Mesenchymal stem cell (in vitro differentiated cells and primary cell): ENCODE measurements around the gene COLQ. TPM values are rescaled to one million over a fixed set of nuclear protein-coding genes. Genes with fewer than 3 reads are reported as not detected.

Source experiments
- DNase-seq: peaks from one replicate; pipeline ENCODE4 v3.0.0-alpha.2; 2013
- H2AFZ ChIP-seq: one replicate; pipeline ENCODE4 v1.6.1; 2013; ENCODE audit warnings: low read depth, mild to moderate bottlenecking, control low read depth, inconsistent platforms, low read length, moderate library complexity
- H2AK5ac ChIP-seq: 2 replicates; pipeline ENCODE4 v1.6.1; 2013; ENCODE audit warnings: low read length, moderate library complexity, mild to moderate bottlenecking, inconsistent platforms; ENCODE audit not compliant: severe bottlenecking
- H2BK120ac ChIP-seq: one replicate; pipeline ENCODE4 v1.6.1; 2013; ENCODE audit warnings: low read depth, mild to moderate bottlenecking, inconsistent platforms, low read length, moderate library complexity
- H2BK12ac ChIP-seq, 2 experiments: one replicate each; pipeline ENCODE4 v1.6.1; 2013; ENCODE audit warnings: inconsistent platforms in 2 of 2, low read length in 2 of 2, mild to moderate bottlenecking in 2 of 2, moderate library complexity in 2 of 2, control low read depth in 1 of 2
- H2BK15ac ChIP-seq: one replicate; pipeline ENCODE4 v1.6.1; 2013; ENCODE audit warnings: mild to moderate bottlenecking, low read depth, inconsistent platforms; ENCODE audit not compliant: poor library complexity, severe bottlenecking
- H2BK5ac ChIP-seq: 2 replicates; pipeline ENCODE4 v1.6.1; 2013; ENCODE audit warnings: low read depth, mild to moderate bottlenecking, low read length, control low read depth, inconsistent platforms; ENCODE audit not compliant: poor library complexity, severe bottlenecking
- H3K14ac ChIP-seq, 2 experiments: one replicate each; pipeline ENCODE4 v1.6.1; 2013; ENCODE audit warnings: inconsistent platforms in 2 of 2, low read length in 2 of 2, control low read depth in 1 of 2, mild to moderate bottlenecking in 1 of 2, moderate library complexity in 1 of 2
- H3K18ac ChIP-seq, 2 experiments: one replicate each; pipeline ENCODE4 v1.6.1; 2013; ENCODE audit warnings: inconsistent platforms in 2 of 2, low read length in 2 of 2, control low read depth in 1 of 2, low read depth in 1 of 2, mild to moderate bottlenecking in 1 of 2
- H3K23ac ChIP-seq, 2 experiments: one replicate each; pipeline ENCODE4 v1.6.1; 2013; ENCODE audit warnings: inconsistent platforms in 2 of 2, low read length in 2 of 2, mild to moderate bottlenecking in 2 of 2, moderate library complexity in 2 of 2, control low read depth in 1 of 2
- H3K27ac ChIP-seq: 2 replicates; pipeline ENCODE4 v1.5.1; 2013; ENCODE audit warnings: mild to moderate bottlenecking, moderate library complexity, low read length, control low read depth, inconsistent platforms; ENCODE audit not compliant: poor library complexity, severe bottlenecking
- H3K27me3 ChIP-seq, 2 experiments: 2 replicates each; pipeline versions ENCODE4 v1.6.1 to v1.7.0; 2013; ENCODE audit warnings: low read length in 2 of 2, mild to moderate bottlenecking in 2 of 2, moderate library complexity in 2 of 2, control low read depth in 1 of 2, inconsistent platforms in 1 of 2; ENCODE audit not compliant: control insufficient read depth in 1 of 2, insufficient read depth in 1 of 2
- H3K36me3 ChIP-seq, 2 experiments: 2 replicates each; pipeline versions ENCODE4 v1.6.1 to v1.7.0; 2013; ENCODE audit warnings: low read length in 2 of 2, control low read depth in 1 of 2, inconsistent platforms in 1 of 2, low read depth in 1 of 2, mild to moderate bottlenecking in 1 of 2; ENCODE audit not compliant: insufficient read depth in 2 of 2, control insufficient read depth in 1 of 2
- H3K4ac ChIP-seq, 2 experiments: one replicate each; pipeline ENCODE4 v1.6.1; 2013; ENCODE audit warnings: inconsistent platforms in 2 of 2, low read length in 2 of 2, mild to moderate bottlenecking in 2 of 2, moderate library complexity in 2 of 2, control low read depth in 1 of 2, low read depth in 1 of 2
- H3K4me1 ChIP-seq: 2 replicates; pipeline ENCODE4 v1.6.1; 2013; ENCODE audit warnings: low read depth, low read length, control low read depth; ENCODE audit not compliant: control insufficient read depth, insufficient read depth
- H3K4me2 ChIP-seq: 2 replicates; pipeline ENCODE4 v1.6.1; 2013; ENCODE audit warnings: low read length, mild to moderate bottlenecking, inconsistent platforms; ENCODE audit not compliant: poor library complexity, severe bottlenecking
- H3K4me3 ChIP-seq, 2 experiments: 2 replicates each; pipeline versions ENCODE4 v1.5.1 to v1.7.0; 2013; ENCODE audit warnings: low read length in 2 of 2, mild to moderate bottlenecking in 2 of 2, control low read depth in 1 of 2, low read depth in 1 of 2; ENCODE audit not compliant: insufficient read depth in 1 of 2
- H3K79me1 ChIP-seq: replicated peaks from 2 replicates; pipeline ENCODE4 v1.6.1; 2013; ENCODE audit warnings: mild to moderate bottlenecking, control low read depth, low read length, inconsistent platforms; ENCODE audit not compliant: poor library complexity, severe bottlenecking
- H3K9ac ChIP-seq: 2 replicates; pipeline ENCODE4 v1.7.0; 2013; ENCODE audit warnings: mild to moderate bottlenecking, low read length, moderate library complexity
- H3K9me3 ChIP-seq: 2 replicates; pipeline ENCODE4 v1.7.0; 2013; ENCODE audit warnings: mild to moderate bottlenecking, low read length; ENCODE audit not compliant: control insufficient read depth
- H4K8ac ChIP-seq: one replicate; pipeline ENCODE4 v1.6.1; 2013; ENCODE audit warnings: inconsistent platforms, mild to moderate bottlenecking, low read length, moderate library complexity
- H4K91ac ChIP-seq: one replicate; pipeline ENCODE4 v1.6.1; 2013; ENCODE audit warnings: mild to moderate bottlenecking, low read length, inconsistent platforms
- WGBS: methylation state at CpG from one replicate; pipeline ENCODE4 v1.1.7; 2013; ENCODE audit warnings: mixed read lengths; 5-methylcytosine and 5-hydroxymethylcytosine counted together
- polyA plus RNA-seq, 2 experiments: library from polyadenylated mRNA; stranded (reverse); fragments of 200-250 nt; gene quantifications; one replicate each; pipeline ENCODE4 v1.2.3, GENCODE V29; 2013

Gene COLQ
- 0.37 TPM for polyA plus RNA-seq (2013, experiment 1 of 2)
- polyA plus RNA-seq (2013, experiment 2 of 2): 0.47 TPM

- H3K27ac ChIP-seq: no peak within 1 kb of the TSS
- no peak within 1 kb of the TSS for H2BK120ac ChIP-seq
- H2BK12ac ChIP-seq: no peak within 1 kb of the TSS
- H3K36me3 ChIP-seq: no peaks in the 10 kb centered on the region
- no peak within 1 kb of the TSS for H2BK5ac ChIP-seq
- no peak within 1 kb of the TSS for H2BK15ac ChIP-seq
- no peak within 1 kb of the TSS for H4K91ac ChIP-seq
- H3K23ac ChIP-seq: no peak within 1 kb of the TSS
- H3K4me1 ChIP-seq: peaks cover 2% of the 10 kb centered on the region
- no peak within 1 kb of the TSS for H3K9ac ChIP-seq
- peaks cover 0 to 22% of the 10 kb centered on the region in 2 experiments for H3K27me3 ChIP-seq
- peak; percentile 20 for DNase-seq
- no peaks in the 10 kb centered on the region for H3K9me3 ChIP-seq
- H2AK5ac ChIP-seq: no peak within 1 kb of the TSS
- H3K4me2 ChIP-seq: no peak within 1 kb of the TSS
- H3K14ac ChIP-seq: peak within 1 kb of the TSS in 1 of 2 experiments; percentile 65
- H3K79me1 ChIP-seq: no peaks in the 10 kb centered on the region
- no CpG with 5 or more reads among the region's 6 CpGs for WGBS
- H3K4me3 ChIP-seq: no peak within 1 kb of the TSS
- H3K18ac ChIP-seq: peak within 1 kb of the TSS in 1 of 2 experiments; percentile 49
- H4K8ac ChIP-seq: no peak within 1 kb of the TSS
- no peak within 1 kb of the TSS for H2AFZ ChIP-seq
- H3K4ac ChIP-seq: no peak within 1 kb of the TSS
Measured at GRCh38 chr3:15521573-15521965, at the start of gene COLQ. Gene COLQ, minus strand, starts transcription at chr3:15521706. Its CDS starts 81 bp downstream, at chr3:15521625.

GRCh38 chr3:15563190-15563589 is 41.7 kb upstream of the COLQ start:
- Histone ChIP-seq H3K79me1 (peaks cover 3% of the 10 kb centered on the region), H2AFZ (no peak overlapping the region), H3K36me3 (peaks cover 33 to 76% of the 10 kb centered on the region in 2 experiments), H3K23ac (no peak overlapping the region), H3K18ac (no peak overlapping the region), H3K4me3 (no peak overlapping the region), H3K4me2 (no peak overlapping the region), H3K9ac (peak overlapping the region; percentile 39), H4K8ac (no peak overlapping the region), H2BK15ac (no peak overlapping the region), H2BK12ac (no peak overlapping the region), H3K27ac (no peak overlapping the region), H2AK5ac (no peak overlapping the region), H2BK5ac (no peak overlapping the region), H2BK120ac (no peak overlapping the region), H3K4ac (no peak overlapping the region), H3K27me3 (no peaks in the 10 kb centered on the region), H3K14ac (no peak overlapping the region), H4K91ac (no peak overlapping the region), H3K4me1 (no peaks in the 10 kb centered on the region), H3K9me3 (no peaks in the 10 kb centered on the region)
- 100% methylated on average over 1 of the region's 1 CpG for WGBS
- no peak for DNase-seq

GRCh38 chr3:15562560-15562959 is 41.1 kb upstream of the COLQ start:
- Histone ChIP-seq H3K4ac (no peak overlapping the region), H3K79me1 (peaks cover 1% of the 10 kb centered on the region), H2BK5ac (no peak overlapping the region), H3K27me3 (no peaks in the 10 kb centered on the region), H3K14ac (no peak overlapping the region), H4K8ac (no peak overlapping the region), H3K9ac (no peak overlapping the region), H4K91ac (no peak overlapping the region), H2BK120ac (no peak overlapping the region), H2AK5ac (no peak overlapping the region), H3K4me3 (no peak overlapping the region), H3K4me2 (no peak overlapping the region), H3K9me3 (no peaks in the 10 kb centered on the region), H3K4me1 (no peaks in the 10 kb centered on the region), H2AFZ (no peak overlapping the region), H3K18ac (no peak overlapping the region), H3K36me3 (peaks cover 30 to 69% of the 10 kb centered on the region in 2 experiments), H2BK12ac (no peak overlapping the region), H3K23ac (no peak overlapping the region), H2BK15ac (no peak overlapping the region), H3K27ac (no peak overlapping the region)
- WGBS: 98% methylated on average over 5 of the region's 5 CpGs
- DNase-seq: no peak

DNA sequence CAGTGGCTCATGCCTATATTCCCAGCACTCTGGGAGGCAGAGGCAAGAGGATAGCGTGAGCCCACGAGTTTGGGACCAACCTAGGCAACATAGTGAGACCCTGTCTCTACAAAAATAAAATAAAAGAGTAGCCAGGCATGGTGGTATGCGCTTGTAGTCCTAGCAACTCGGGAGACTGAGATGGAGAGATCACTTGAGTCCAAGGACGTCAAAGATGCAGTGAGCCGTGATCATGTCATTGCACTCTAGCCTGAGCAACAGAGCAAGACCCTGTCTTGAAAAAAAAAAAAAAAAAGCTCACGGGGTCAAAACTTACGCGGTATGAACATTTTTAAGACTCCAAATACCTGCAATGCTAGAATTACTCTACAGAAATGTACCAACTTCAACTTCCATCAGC is 37.1 kb upstream of the COLQ start:
- Histone ChIP-seq H3K27me3 (no peaks in the 10 kb centered on the region), H3K23ac (no peak overlapping the region), H3K4me2 (no peak overlapping the region), H2BK15ac (no peak overlapping the region), H2BK120ac (no peak overlapping the region), H2AK5ac (no peak overlapping the region), H3K79me1 (peaks cover 1% of the 10 kb centered on the region), H3K9me3 (no peaks in the 10 kb centered on the region), H4K8ac (no peak overlapping the region), H2BK12ac (no peak overlapping the region), H2AFZ (no peak overlapping the region), H3K4me3 (no peak overlapping the region), H2BK5ac (no peak overlapping the region), H3K14ac (no peak overlapping the region), H3K36me3 (peaks cover 21 to 53% of the 10 kb centered on the region in 2 experiments), H3K18ac (no peak overlapping the region), H3K4ac (no peak overlapping the region), H3K9ac (no peak overlapping the region), H3K4me1 (no peaks in the 10 kb centered on the region), H3K27ac (no peak overlapping the region), H4K91ac (no peak overlapping the region)
- WGBS: 81% methylated on average over 9 of the region's 9 CpGs
- DNase-seq: no peak
